K562 (cell line): Measurements from ENCODE around the gene CACNA2D4. TPM values are rescaled to one million over a fixed set of nuclear protein-coding genes. Genes with fewer than 3 reads are reported as not detected.

Experiments used
- ATAC-seq: fragments of 200-7000 bp; cut with Tn5 transposase; 3 replicates; pipeline ENCODE4 v1.9.1; 2020; ENCODE audit warnings: moderate library complexity
- BruUV-seq: library from RNA; stranded (reverse); fragments of 400-500 nt; replicated peaks from 2 replicates; lab custom pipeline; 2021; lab: Mats Ljungman, UMichigan
- CTCF ChIA-PET: fragments of 300-600 bp; formaldehyde crosslinking; extraction: SDS; loops from one replicate; lab custom pipeline; 2021; ENCODE audit warnings: low intra/inter-chr PET ratio; lab: Yijun Ruan, JAX
- POLR2A ChIA-PET: fragments of 300-600, 350-650 bp; sonication (Branson Sonifier 250); formaldehyde crosslinking; extraction: SDS; loops from one replicate; lab custom pipeline; 2021; ENCODE audit warnings: antibody characterized with exemption, inconsistent platforms; lab: Yijun Ruan, JAX
- DNase-seq, 4 experiments: peaks; one replicate each; pipeline versions ENCODE4 v3.0.0 to v3.0.0-alpha.2; 2011 to 2018; ENCODE audit warnings: low spot score in 3 of 4, mixed read lengths in 3 of 4; ENCODE audit errors: extremely low read depth in 1 of 4
- FAIRE-seq: peaks from 2 replicates; lab custom pipeline; 2011; peaks lifted over from hg19 to GRCh38; lab: Jason Lieb, UNC
- H2AFZ ChIP-seq: 2 replicates; pipeline ENCODE4 v1.6.0; 2011; ENCODE audit warnings: low read depth, low read length, control low read depth, inconsistent platforms
- H3K27ac ChIP-seq: fragments of 200-600 bp; 3 replicates; pipeline ENCODE4 v1.8.0; 2011; ENCODE audit warnings: low read depth, mild to moderate bottlenecking, control low read depth, inconsistent platforms, low read length, moderate library complexity, mixed read lengths; ENCODE audit errors: extremely low read depth
- H3K27me3 ChIP-seq, 2 experiments: fragments of 300-600 bp in 1 of 2; 2 replicates in 1 of 2; 3 replicates in 1 of 2; pipeline versions ENCODE4 v1.6.0 to v1.8.0; 2011; ENCODE audit warnings: inconsistent platforms in 2 of 2, low read length in 2 of 2, mild to moderate bottlenecking in 1 of 2, mixed read lengths in 1 of 2, moderate library complexity in 1 of 2; ENCODE audit not compliant: control insufficient read depth in 2 of 2, insufficient read depth in 2 of 2
- H3K36me3 ChIP-seq: fragments of 300-600 bp; 3 replicates; pipeline ENCODE4 v1.8.0; 2011; ENCODE audit warnings: mild to moderate bottlenecking, low read length, inconsistent platforms; ENCODE audit not compliant: control insufficient read depth, insufficient read depth
- H3K4me1 ChIP-seq, 2 experiments: fragments of 200-600 bp in 1 of 2; replicated peaks in 1 of 2; 2 replicates in 1 of 2; 3 replicates in 1 of 2; pipeline versions ENCODE4 v1.5.1 to v1.8.0; 2011; ENCODE audit warnings: inconsistent platforms in 2 of 2, low read length in 2 of 2, mild to moderate bottlenecking in 1 of 2, mixed read lengths in 1 of 2, moderate library complexity in 1 of 2; ENCODE audit not compliant: control insufficient read depth in 2 of 2, insufficient read depth in 2 of 2
- H3K4me2 ChIP-seq: 2 replicates; pipeline ENCODE4 v1.6.1; 2011; ENCODE audit warnings: low read length, control low read depth, inconsistent platforms, mixed read lengths; ENCODE audit not compliant: insufficient read depth
- H3K4me3 ChIP-seq: fragments of 200-600 bp; sonication (generic), shearing (Covaris generic); 2 replicates; pipeline ENCODE4 v1.5.1; 2016; ENCODE audit warnings: control low read depth, inconsistent platforms
- H3K79me2 ChIP-seq: fragments of 200-600 bp; 3 replicates; pipeline ENCODE4 v1.8.0; 2011; ENCODE audit warnings: low read length, inconsistent platforms; ENCODE audit not compliant: control insufficient read depth, insufficient read depth
- H3K9ac ChIP-seq, 2 experiments: 2 replicates each; pipeline versions ENCODE4 v1.6.0 to v1.6.1; 2011; ENCODE audit warnings: low read depth in 2 of 2, low read length in 2 of 2, control low read depth in 1 of 2, inconsistent platforms in 1 of 2, mild to moderate bottlenecking in 1 of 2, mixed read lengths in 1 of 2; ENCODE audit not compliant: insufficient read depth in 1 of 2
- H3K9me1 ChIP-seq: one replicate; pipeline ENCODE4 v1.6.0; 2011; ENCODE audit warnings: inconsistent platforms, mild to moderate bottlenecking, low read length, moderate library complexity; ENCODE audit not compliant: control insufficient read depth, insufficient read depth
- H3K9me3 ChIP-seq: replicated peaks from 2 replicates; pipeline ENCODE4 v1.5.1; 2011; ENCODE audit warnings: low read depth, low read length, inconsistent platforms; ENCODE audit not compliant: control insufficient read depth, insufficient read depth
- H4K20me1 ChIP-seq: replicated peaks from 2 replicates; pipeline ENCODE4 v1.6.1; 2011; ENCODE audit warnings: low read length, inconsistent platforms, mixed read lengths; ENCODE audit not compliant: control insufficient read depth, insufficient read depth
- ATF4 ChIP-seq: fragments of 450-650 bp; formaldehyde crosslinking; IDR thresholded peaks from 2 replicates; pipeline ENCODE4 v1.4.0; 2022; ENCODE audit warnings: mild to moderate bottlenecking, moderate library complexity
- BDP1 ChIP-seq: IDR thresholded peaks from 3 replicates; pipeline ENCODE4 v1.6.1; 2011; ENCODE audit not compliant: insufficient read length, insufficient read depth
- KLF16 ChIP-seq: IDR thresholded peaks from 2 replicates; pipeline ENCODE4 v1.6.1; 2016; ENCODE audit warnings: antibody characterized with exemption
- MCM5 ChIP-seq: fragments of 450-650 bp; IDR thresholded peaks from 2 replicates; pipeline ENCODE4 v1.6.1; 2016; ENCODE audit warnings: low read depth
- NFYB ChIP-seq: IDR thresholded peaks from 2 replicates; pipeline ENCODE4 v1.6.1; 2011; ENCODE audit warnings: mild to moderate bottlenecking, moderate library complexity; ENCODE audit not compliant: insufficient read length; ENCODE audit errors: extremely low read depth
- RAD21 ChIP-seq, 2 experiments: fragments of 250-450 bp in 1 of 2; fragments of 450-650 bp in 1 of 2; sonication (Bioruptor Pico) in 1 of 2; formaldehyde crosslinking in 1 of 2; IDR thresholded peaks in 1 of 2; conservative IDR thresholded peaks in 1 of 2; 2 replicates each; pipeline versions ENCODE4 v1.4.0 to v1.8.0; 2020 to 2022; ENCODE audit warnings: mild to moderate bottlenecking in 2 of 2, moderate library complexity in 1 of 2
- SFPQ ChIP-seq: fragments of 200-400 bp; formaldehyde crosslinking; IDR thresholded peaks from 2 replicates; pipeline ENCODE4 v1.6.1; 2017; ENCODE audit warnings: mild to moderate bottlenecking, low read depth, low read length, moderate library complexity
- YBX1 ChIP-seq: fragments of 450-650 bp; IDR thresholded peaks from 2 replicates; pipeline ENCODE4 v1.7.1; 2016; ENCODE audit warnings: mild to moderate bottlenecking
- ZNF175 ChIP-seq: fragments of 200-800 bp; sonication (Bioruptor generic); IDR thresholded peaks from 2 replicates; pipeline ENCODE4 v1.6.1; 2016; ENCODE audit warnings: low read depth, mild to moderate bottlenecking, missing genetic modification characterization, missing compliant biosample characterization
- ZNF318 ChIP-seq, 2 experiments: fragments of 450-650 bp; IDR thresholded peaks; 2 replicates each; pipeline ENCODE4 v1.6.1; 2016; ENCODE audit warnings: mild to moderate bottlenecking in 2 of 2, borderline replicate concordance in 1 of 2, low read depth in 1 of 2, moderate library complexity in 1 of 2
- WGBS: fragments of 100-300 bp; shearing (Covaris generic); methylation state at CpG from one replicate; pipeline ENCODE4 v1.1.6; 2016; ENCODE audit warnings: low coverage, mixed read lengths; ENCODE audit not compliant: insufficient coverage; ENCODE audit errors: missing lambda C conversion rate; 5-methylcytosine and 5-hydroxymethylcytosine counted together
- in situ Hi-C: fragments of 300-500 bp; cut with MboI; formaldehyde crosslinking; loops from 4 replicates; pipeline ENCODE4 v1.15.0; 2018; ENCODE audit warnings: inconsistent platforms, mixed read lengths
- intact Hi-C: fragments of 100-400 bp; cut with micrococcal nuclease; formaldehyde crosslinking; loops from 2 replicates; pipeline ENCODE4 v1.14.2; 2022
- polyA plus RNA-seq, 8 experiments: library from polyadenylated mRNA; depleted of rRNA in 4 of 8; stranded (reverse) in 5 of 8; unstranded in 3 of 8; fragments of >200 nt; fragmentation: Nextera tagmentation in 2 of 8; fragmentation: Illumina TruSeq in 1 of 8; extraction: Ambion mirVana in 2 of 8; extraction: Trizol in 1 of 8; gene quantifications; 2 replicates each; pipeline versions ENCODE4 v1.2.1 to v1.2.3, GENCODE V29; 2011 to 2014; ENCODE audit warnings: inconsistent platforms in 1 of 8, missing spikeins in 1 of 8
- total RNA-seq, 7 experiments: library from RNA; depleted of rRNA in 6 of 7; stranded (reverse); fragments of >200 nt in 6 of 7; fragmentation: Illumina TruSeq in 2 of 7; extraction: Trizol in 2 of 7; gene quantifications; 2 replicates each; pipeline versions ENCODE4 v1.2.1 to v1.2.3, GENCODE V29; 2011 to 2021; ENCODE audit warnings: low replicate concordance in 1 of 7

The CACNA2D4 gene
- total and polyA plus RNA-seq, 9 of the 15 experiments (the other 6 are each of a cell fraction or from before 2014, with no cell fraction given): 0.04 to 0.69 (median 0.40) TPM; not detected in 3

- ATAC-seq (no peak), FAIRE-seq (no peak), DNase-seq (no peak)
- ChIA-PET POLR2A (no interaction called here), CTCF (no interaction called here)
- no TSS peak for BruUV-seq
- Histone ChIP-seq H3K4me3 (no peak overlapping the region), H3K27me3 (peaks cover 27 to 75% of the 10 kb centered on the region in 2 experiments), H4K20me1 (no peaks in the 10 kb centered on the region), H3K4me1 (peaks cover 0 to 11% of the 10 kb centered on the region in 2 experiments; a peak in 1 of 5 replicates), H3K9ac (no peak overlapping the region), H3K9me1 (no peaks in the 10 kb centered on the region), H3K27ac (no peak overlapping the region), H3K4me2 (no peak overlapping the region), H3K79me2 (no peaks in the 10 kb centered on the region), H3K9me3 (no peaks in the 10 kb centered on the region), H3K36me3 (no peaks in the 10 kb centered on the region), H2AFZ (no peak overlapping the region)
- in situ Hi-C loops (no loop called here), intact Hi-C loops (no loop called here)
- 3% methylated on average over 6 of the region's 10 CpGs for WGBS
- TF ChIP-seq YBX1 (no peak), SFPQ (no peak), RAD21 (CRISPR knock-in tag; conservative IDR thresholded peaks at IDR 0.05 in 1 of 2, IDR thresholded peaks at IDR 0.05 in 1 of 2) (no peak), ATF4 (CRISPR knock-in tag) (no peak), MCM5 (no peak), BDP1 (no peak), ZNF318 (IDR thresholded peaks at IDR 0.05; ENCODE audit: borderline replicate concordance in 1 of 2, low read depth in 1 of 2) (no peak), KLF16 (no peak), ZNF175 (no peak), NFYB (no peak)
Observed at GRCh38 chr12:1839464-1839863, 79.0 kb downstream of the CACNA2D4 start.
